ENCODE measurements around the gene KCNN4. TPM values are rescaled to one million over a fixed set of nuclear protein-coding genes. Genes with fewer than 3 reads are reported as not detected.

The KCNN4 gene
- total and polyA plus RNA-seq, 10 of the 15 experiments (the other 5 are each of a cell fraction or from before 2014, with no cell fraction given) = 1.4 to 112 (median 77.9) TPM

DNA sequence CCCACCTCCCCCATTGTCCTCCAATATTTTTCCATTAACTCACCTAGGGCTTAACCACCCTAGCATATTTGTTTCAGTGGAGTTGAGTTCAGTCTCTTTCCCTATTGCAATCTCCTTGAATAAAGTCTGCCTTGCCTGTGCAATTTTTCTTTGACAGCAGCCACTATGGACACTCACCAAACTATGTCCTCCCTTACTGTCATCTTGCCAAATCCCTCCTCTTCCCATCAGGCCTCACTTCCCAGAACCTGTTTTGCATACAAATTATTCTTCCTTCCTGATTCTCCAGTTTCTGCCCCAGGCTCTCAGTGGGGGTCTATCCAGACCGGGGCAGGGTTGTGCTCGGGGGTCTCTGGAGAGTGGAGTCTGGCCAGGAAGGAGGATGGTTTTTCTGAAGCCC lies 23.7 kb upstream of the KCNN4 start (continued):
- no peak for TF ChIP-seq TCF12 (IDR thresholded peaks at IDR 0.05; ENCODE audit: low read depth, low read length)
- TF ChIP-seq SMAD1 (IDR thresholded peaks at IDR 0.05; ENCODE audit: low read depth, partially characterized antibody) = no peak

DNA sequence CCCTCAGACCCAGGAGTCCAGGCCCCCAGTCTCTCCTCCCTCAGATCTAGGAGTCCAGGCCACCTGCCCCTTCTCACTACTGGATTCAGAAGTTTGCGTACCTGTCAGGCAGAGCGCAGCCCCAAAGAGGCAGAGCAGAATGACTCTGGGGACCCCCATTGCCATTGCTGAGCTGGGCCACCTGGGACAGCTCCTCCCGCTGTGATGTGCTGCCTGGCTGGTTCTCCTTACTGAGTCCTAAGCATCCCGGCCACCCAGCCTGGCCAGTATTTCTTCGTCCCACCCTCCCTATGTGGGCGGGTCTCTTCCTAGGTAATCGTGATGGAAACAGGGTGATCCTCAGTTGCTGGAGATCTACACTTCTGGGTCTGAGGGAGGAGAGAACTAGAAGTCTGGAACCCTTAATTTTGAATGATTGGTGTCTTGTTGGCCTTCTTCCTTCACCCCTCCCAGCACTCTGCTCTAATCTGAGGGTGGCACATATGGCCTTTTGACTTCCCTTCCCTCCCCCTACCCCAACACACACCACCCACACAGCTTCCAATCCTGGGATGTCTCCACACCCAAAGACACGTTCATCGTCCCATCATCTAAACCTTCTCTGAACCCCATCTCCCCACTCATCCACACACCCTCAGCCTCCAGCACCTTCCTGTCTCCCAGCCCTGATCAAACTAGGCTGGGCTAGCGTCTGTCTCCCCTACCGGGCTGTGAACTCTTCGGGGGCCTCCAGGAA lies 21.6 kb upstream of the KCNN4 start, which contains the start of gene LYPD5:
TSS of gene LYPD5 (minus strand) at position 232 of the 736 bp plus-strand sequence. CDS start at position 165, 67 bp downstream.
- Histone ChIP-seq H3K4me3 (no peak within 1 kb of the TSS), H3K27ac (ENCODE audit: control insufficient read depth, insufficient read depth) (no peak within 1 kb of the TSS), H4K20me1 (ENCODE audit: control insufficient read depth, insufficient read depth) (0 out of 2 replicates have a peak, but pooled peaks cover 2% of the 10 kb centered on the region), H2AFZ (ENCODE audit: control insufficient read depth, low read depth, low read length) (no peak within 1 kb of the TSS), H3K9me3 (replicated peaks; ENCODE audit: control insufficient read depth, insufficient read depth, low read length) (no peaks in the 10 kb centered on the region; the same call in 2 of the 3 replicates), H3K36me3 (ENCODE audit: control insufficient read depth in 2 of 2, insufficient read depth in 2 of 2, low read length in 1 of 2) (no peaks in the 10 kb centered on the region), H3K4me2 (ENCODE audit: control insufficient read depth, insufficient read depth) (no peak within 1 kb of the TSS), H3K9ac (ENCODE audit: control insufficient read depth, insufficient read depth, low read length) (no peak within 1 kb of the TSS), H3K79me2 (ENCODE audit: control insufficient read depth, insufficient read depth, low read length) (no peaks in the 10 kb centered on the region), H3K4me1 (ENCODE audit: control insufficient read depth, insufficient read depth, low read length) (peaks cover 4% of the 10 kb centered on the region), H3K27me3 (replicated peaks in 1 of 2; ENCODE audit: control insufficient read depth in 2 of 2, insufficient read depth in 2 of 2, low read length in 1 of 2) (no peaks in the 10 kb centered on the region)
- CTCF ChIA-PET = no interaction called here
- POLR2A ChIA-PET = no interaction called here
- intact Hi-C loops (cut with micrococcal nuclease; ENCODE audit: unreplicated experiment) (no loop called here), in situ Hi-C loops (cut with MboI) (loop anchor here (10.0 kb wide), 1 partner anchor 358 kb away; no protein-coding TSS in a partner anchor)
- 39% methylated on average over 12 of the region's 12 CpGs for WGBS (ENCODE audit: insufficient coverage, insufficient replicate concordance, low lambda C conversion rate, missing lambda C conversion rate)
- RAD21 ChIA-PET (ENCODE audit: unreplicated experiment) = no interaction called here
- DNase-seq (ENCODE audit: low read depth, low spot score) (no peak), ATAC-seq (no peak), FAIRE-seq (no peak)
- BruUV-seq (replicated peaks) = no TSS peak
- SMC1A ChIA-PET (ENCODE audit: uncharacterized antibody, unreplicated experiment) = no interaction called here
- TF ChIP-seq DPF2 (IDR thresholded peaks at IDR 0.05) (no peak), SUPT20H (IDR thresholded peaks at IDR 0.05; ENCODE audit: borderline replicate concordance, control insufficient read depth, low read depth, low read length) (no peak), TBL1XR1 (IDR thresholded peaks at IDR 0.05; ENCODE audit: low read depth, low read length) (no peak), ZNF622 (IDR thresholded peaks at IDR 0.05) (no peak), PML (IDR thresholded peaks at IDR 0.05; ENCODE audit: low read length) (no peak), TCF7 (IDR thresholded peaks at IDR 0.05; ENCODE audit: borderline replicate concordance) (no peak), MYB (IDR thresholded peaks at IDR 0.05; ENCODE audit: borderline replicate concordance, low read depth, low read length) (no peak), CHD4 (IDR thresholded peaks at IDR 0.05) (no peak), MTA2 (IDR thresholded peaks at IDR 0.05; ENCODE audit: low read depth) (no peak), MYC (IDR thresholded peaks at IDR 0.05; ENCODE audit: insufficient read depth, insufficient read length, insufficient replicate concordance, low read length, severe bottlenecking) (no peak)
- TF ChIP-seq, protein P1, sequence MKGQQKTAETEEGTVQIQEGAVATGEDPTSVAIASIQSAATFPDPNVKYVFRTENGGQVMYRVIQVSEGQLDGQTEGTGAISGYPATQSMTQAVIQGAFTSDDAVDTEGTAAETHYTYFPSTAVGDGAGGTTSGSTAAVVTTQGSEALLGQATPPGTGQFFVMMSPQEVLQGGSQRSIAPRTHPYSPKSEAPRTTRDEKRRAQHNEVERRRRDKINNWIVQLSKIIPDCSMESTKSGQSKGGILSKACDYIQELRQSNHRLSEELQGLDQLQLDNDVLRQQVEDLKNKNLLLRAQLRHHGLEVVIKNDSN (IDR thresholded peaks at IDR 0.05; ENCODE audit: borderline replicate concordance, extremely low read length, insufficient read depth, low read depth, low read length) = no peak
- TF ChIP-seq, protein P2, sequence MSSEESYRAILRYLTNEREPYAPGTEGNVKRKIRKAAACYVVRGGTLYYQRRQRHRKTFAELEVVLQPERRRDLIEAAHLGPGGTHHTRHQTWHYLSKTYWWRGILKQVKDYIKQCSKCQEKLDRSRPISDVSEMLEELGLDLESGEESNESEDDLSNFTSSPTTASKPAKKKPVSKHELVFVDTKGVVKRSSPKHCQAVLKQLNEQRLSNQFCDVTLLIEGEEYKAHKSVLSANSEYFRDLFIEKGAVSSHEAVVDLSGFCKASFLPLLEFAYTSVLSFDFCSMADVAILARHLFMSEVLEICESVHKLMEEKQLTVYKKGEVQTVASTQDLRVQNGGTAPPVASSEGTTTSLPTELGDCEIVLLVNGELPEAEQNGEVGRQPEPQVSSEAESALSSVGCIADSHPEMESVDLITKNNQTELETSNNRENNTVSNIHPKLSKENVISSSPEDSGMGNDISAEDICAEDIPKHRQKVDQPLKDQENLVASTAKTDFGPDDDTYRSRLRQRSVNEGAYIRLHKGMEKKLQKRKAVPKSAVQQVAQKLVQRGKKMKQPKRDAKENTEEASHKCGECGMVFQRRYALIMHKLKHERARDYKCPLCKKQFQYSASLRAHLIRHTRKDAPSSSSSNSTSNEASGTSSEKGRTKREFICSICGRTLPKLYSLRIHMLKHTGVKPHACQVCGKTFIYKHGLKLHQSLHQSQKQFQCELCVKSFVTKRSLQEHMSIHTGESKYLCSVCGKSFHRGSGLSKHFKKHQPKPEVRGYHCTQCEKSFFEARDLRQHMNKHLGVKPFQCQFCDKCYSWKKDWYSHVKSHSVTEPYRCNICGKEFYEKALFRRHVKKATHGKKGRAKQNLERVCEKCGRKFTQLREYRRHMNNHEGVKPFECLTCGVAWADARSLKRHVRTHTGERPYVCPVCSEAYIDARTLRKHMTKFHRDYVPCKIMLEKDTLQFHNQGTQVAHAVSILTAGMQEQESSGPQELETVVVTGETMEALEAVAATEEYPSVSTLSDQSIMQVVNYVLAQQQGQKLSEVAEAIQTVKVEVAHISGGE (CRISPR knock-in tag; IDR thresholded peaks at IDR 0.05) = no peak
- TF ChIP-seq, protein P3, sequence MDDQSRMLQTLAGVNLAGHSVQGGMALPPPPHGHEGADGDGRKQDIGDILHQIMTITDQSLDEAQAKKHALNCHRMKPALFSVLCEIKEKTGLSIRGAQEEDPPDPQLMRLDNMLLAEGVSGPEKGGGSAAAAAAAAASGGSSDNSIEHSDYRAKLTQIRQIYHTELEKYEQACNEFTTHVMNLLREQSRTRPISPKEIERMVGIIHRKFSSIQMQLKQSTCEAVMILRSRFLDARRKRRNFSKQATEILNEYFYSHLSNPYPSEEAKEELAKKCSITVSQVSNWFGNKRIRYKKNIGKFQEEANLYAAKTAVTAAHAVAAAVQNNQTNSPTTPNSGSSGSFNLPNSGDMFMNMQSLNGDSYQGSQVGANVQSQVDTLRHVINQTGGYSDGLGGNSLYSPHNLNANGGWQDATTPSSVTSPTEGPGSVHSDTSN (IDR thresholded peaks at IDR 0.05; ENCODE audit: insufficient replicate concordance, low read depth, low read length) = no peak
